GM13976 (cell line): Measurements from ENCODE around the gene MCM3.

Experiments used
- DNase-seq: peaks from one replicate; pipeline ENCODE4 v3.0.0; 2012; ENCODE audit warnings: low spot score
- in situ Hi-C: fragments of 300-500 bp; cut with MboI; formaldehyde crosslinking; loops from one replicate; pipeline ENCODE4 v1.12.0; 2022; ENCODE audit warnings: low sequenced_read_pairs, mixed read lengths, inconsistent platforms; ENCODE audit not compliant: unreplicated experiment
- TF ChIP-seq, protein P1 (sequence below): IDR thresholded peaks from 2 replicates; pipeline ENCODE4 v1.5.1; 2012; ENCODE audit warnings: borderline replicate concordance, mild to moderate bottlenecking; ENCODE audit not compliant: insufficient read depth; ENCODE audit errors: extremely low read depth, missing control alignments, control extremely low read depth

Gene MCM3

DNA sequence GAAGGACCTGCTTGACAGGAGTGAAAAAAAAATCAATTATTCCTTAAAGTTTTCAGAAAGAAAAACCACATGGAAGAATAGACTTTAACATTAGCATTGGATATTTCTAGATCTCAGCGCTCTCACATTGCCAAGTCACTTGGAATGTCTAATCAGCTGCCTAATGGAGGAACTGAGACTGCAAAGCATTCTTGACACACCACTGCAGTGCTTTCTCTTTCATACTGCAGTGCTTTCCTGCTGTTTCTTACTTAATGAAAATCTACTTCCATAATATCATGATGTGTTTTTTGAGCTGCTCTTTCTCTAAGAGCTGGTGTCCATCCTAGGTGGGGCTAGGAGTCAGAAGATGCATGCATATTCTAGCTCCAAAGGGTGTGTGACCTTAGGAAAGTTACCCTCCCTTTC is 20.4 kb upstream of the MCM3 start:
- TF ChIP-seq, protein P1, sequence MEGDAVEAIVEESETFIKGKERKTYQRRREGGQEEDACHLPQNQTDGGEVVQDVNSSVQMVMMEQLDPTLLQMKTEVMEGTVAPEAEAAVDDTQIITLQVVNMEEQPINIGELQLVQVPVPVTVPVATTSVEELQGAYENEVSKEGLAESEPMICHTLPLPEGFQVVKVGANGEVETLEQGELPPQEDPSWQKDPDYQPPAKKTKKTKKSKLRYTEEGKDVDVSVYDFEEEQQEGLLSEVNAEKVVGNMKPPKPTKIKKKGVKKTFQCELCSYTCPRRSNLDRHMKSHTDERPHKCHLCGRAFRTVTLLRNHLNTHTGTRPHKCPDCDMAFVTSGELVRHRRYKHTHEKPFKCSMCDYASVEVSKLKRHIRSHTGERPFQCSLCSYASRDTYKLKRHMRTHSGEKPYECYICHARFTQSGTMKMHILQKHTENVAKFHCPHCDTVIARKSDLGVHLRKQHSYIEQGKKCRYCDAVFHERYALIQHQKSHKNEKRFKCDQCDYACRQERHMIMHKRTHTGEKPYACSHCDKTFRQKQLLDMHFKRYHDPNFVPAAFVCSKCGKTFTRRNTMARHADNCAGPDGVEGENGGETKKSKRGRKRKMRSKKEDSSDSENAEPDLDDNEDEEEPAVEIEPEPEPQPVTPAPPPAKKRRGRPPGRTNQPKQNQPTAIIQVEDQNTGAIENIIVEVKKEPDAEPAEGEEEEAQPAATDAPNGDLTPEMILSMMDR, result no peak
- in situ Hi-C loops, result no loop called here

DNA sequence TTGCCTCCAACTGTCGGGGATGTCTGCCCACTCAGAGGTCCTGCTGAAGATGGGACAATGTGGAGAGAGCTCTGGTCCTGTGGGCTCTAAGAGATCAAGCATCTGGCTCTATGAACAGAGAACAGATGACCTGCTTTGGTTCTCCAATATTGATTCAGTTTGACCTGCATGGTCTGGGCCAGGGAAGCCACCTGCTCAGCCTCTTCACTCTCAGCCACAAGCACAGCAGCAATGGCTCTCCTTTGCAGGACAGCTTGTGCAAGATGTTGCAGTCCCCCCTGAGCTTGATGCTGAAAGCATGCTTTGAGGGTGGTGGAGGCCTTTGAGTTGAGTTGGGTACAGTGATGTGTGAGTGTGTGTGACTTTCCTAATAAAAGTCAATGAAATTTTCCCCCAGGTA is 18.6 kb upstream of the MCM3 start:
- DNase-seq, result no peak
- TF ChIP-seq, protein P1, result no peak
- in situ Hi-C loops, result no loop called here

More for the DNA sequence above, 20.4 kb upstream of the MCM3 start:
- DNase-seq, result peak; percentile 57

DNA sequence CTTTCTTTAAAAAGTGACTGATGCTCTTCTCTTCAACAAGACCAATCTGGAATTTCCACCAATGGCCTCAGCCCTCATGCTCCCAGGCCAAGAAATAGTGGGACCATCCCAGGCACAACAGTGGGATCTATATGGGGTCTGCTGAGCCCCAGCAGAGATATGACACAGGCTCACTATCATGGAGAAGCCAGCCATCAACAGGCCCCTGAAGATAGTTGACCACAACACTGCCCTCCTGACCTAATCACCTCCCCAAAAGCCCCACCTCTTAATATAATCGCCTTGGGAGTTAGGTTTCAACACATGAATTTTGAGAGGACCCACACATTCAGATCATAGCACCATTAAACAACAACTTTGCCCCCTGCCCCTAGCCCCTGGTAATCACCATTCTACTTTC is 16.8 kb upstream of the MCM3 start:
- TF ChIP-seq, protein P1, result no peak
- DNase-seq, result no peak
- in situ Hi-C loops, result no loop called here

DNA sequence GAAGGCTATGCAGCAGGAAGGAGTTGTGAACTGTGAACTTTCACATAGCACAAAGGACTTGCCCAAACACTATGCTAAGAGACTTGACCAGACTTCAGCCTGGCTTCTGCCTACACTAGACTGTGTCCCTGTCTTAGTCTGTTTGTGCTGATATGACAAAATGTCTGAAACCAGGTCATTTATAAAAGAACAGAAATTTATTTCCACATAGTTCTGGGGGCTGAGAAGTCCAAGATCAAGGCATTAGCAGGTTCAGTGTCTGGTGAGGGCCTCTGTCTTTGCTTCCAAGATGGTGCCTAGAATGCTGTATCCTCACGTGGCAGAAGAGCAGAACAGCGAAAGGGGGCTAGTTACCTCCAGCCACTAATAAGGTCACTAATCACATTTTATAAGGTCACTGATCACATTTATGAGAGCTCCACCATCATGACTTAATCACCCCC is 16.0 kb upstream of the MCM3 start:
- in situ Hi-C loops, result no loop called here
- TF ChIP-seq, protein P1, result no peak
- no peak for DNase-seq

DNA sequence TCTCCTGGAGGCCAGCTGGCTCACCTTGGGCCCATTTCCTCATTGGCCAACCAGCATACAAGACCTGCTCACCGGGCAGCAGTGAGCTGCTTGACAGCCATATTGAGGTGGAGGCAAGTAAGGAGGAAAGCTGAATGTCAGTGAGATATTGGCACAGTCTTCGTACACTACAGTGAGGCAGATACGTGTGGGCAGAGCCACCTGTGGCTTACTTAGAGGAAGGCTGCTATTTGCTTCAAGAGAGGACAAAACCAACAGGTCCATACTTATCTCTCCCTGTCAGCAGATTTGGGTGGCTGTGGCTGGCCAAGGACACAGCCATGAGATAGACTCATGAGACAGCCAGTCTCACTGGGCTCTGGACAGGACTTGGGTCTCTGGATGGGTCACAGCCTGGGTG is 15.1 kb upstream of the MCM3 start:
- TF ChIP-seq, protein P1, result no peak
- DNase-seq, result no peak
- in situ Hi-C loops, result no loop called here

DNA sequence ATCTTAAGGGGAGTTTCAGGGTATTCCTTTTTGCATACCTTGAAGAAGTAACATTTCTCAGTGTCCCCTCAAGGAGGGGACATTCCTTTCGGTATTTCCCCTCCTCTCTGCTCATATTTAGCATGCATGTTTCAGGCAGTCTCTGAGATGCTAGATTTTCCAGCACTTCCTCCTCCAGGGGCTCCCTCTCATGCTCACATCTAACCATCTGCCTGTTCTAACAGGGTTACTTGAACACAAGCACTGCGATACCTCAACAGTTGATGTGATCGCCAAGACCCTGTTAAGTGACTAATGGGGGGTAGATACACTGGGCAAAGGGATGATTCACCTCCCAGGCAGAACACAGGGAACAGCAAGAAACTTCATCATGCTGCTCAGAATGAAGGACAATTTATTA is 12.9 kb upstream of the MCM3 start:
- in situ Hi-C loops, result no loop called here
- TF ChIP-seq, protein P1, result no peak
- peak; percentile 40 for DNase-seq

DNA sequence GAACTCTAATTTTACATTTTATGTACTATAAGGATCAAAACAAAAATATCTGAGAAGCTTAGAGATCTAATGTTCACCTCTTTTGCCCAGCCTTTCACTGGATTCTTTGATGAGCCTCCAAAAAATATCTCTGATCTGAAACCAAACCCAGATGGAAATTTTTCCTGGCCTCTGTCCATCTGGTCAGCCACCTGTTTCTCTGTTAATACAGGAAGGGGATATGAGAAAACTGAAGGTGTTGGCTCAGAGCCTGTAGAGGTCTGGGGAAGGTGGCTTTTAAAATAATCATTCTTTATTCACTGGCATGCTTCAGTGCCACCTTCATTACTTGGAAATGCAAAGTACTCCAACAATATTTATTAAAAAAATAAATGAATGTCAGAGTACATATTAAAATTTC is 8.5 kb upstream of the MCM3 start:
- no peak for DNase-seq
- TF ChIP-seq, protein P1, result no peak
- in situ Hi-C loops, result loop anchor here (5.0 kb wide), 1 partner anchor 104 kb away; no protein-coding TSS in a partner anchor
